LNCAP (cell line): ENCODE results near the gene CLDN18.

Experiments used
- TF ChIP-seq, protein P1 (sequence below): fragments of 450-650 bp; IDR thresholded peaks from 2 replicates; pipeline ENCODE4 v1.5.1; 2017; ENCODE audit warnings: mild to moderate bottlenecking

Gene CLDN18

GRCh38 chr3:138027821-138028220, 17.9 kb downstream of the CLDN18 start:
- TF ChIP-seq, protein P1, sequence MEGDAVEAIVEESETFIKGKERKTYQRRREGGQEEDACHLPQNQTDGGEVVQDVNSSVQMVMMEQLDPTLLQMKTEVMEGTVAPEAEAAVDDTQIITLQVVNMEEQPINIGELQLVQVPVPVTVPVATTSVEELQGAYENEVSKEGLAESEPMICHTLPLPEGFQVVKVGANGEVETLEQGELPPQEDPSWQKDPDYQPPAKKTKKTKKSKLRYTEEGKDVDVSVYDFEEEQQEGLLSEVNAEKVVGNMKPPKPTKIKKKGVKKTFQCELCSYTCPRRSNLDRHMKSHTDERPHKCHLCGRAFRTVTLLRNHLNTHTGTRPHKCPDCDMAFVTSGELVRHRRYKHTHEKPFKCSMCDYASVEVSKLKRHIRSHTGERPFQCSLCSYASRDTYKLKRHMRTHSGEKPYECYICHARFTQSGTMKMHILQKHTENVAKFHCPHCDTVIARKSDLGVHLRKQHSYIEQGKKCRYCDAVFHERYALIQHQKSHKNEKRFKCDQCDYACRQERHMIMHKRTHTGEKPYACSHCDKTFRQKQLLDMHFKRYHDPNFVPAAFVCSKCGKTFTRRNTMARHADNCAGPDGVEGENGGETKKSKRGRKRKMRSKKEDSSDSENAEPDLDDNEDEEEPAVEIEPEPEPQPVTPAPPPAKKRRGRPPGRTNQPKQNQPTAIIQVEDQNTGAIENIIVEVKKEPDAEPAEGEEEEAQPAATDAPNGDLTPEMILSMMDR: no peak

GRCh38 chr3:138030734-138031280, 20.8 kb downstream of the CLDN18 start:
- TF ChIP-seq, protein P1: no peak

DNA sequence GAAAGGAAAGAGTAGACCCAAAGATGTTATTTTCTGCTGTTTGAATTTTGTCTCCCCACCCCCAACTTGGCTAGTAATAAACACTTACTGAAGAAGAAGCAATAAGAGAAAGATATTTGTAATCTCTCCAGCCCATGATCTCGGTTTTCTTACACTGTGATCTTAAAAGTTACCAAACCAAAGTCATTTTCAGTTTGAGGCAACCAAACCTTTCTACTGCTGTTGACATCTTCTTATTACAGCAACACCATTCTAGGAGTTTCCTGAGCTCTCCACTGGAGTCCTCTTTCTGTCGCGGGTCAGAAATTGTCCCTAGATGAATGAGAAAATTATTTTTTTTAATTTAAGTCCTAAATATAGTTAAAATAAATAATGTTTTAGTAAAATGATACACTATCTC, 21.6 kb downstream of the CLDN18 start:
- TF ChIP-seq, protein P1: no peak

GRCh38 chr3:138032567-138032966, 22.6 kb downstream of the CLDN18 start:
- TF ChIP-seq, protein P1: no peak

DNA sequence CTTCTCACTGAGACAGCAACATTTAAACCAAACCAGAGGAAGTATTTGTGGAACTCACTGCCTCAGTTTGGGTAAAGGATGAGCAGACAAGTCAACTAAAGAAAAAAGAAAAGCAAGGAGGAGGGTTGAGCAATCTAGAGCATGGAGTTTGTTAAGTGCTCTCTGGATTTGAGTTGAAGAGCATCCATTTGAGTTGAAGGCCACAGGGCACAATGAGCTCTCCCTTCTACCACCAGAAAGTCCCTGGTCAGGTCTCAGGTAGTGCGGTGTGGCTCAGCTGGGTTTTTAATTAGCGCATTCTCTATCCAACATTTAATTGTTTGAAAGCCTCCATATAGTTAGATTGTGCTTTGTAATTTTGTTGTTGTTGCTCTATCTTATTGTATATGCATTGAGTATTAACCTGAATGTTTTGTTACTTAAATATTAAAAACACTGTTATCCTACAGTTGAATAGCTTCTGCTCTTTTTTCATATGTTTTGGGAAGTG, 23.3 kb downstream of the CLDN18 start:
- TF ChIP-seq, protein P1: no peak

DNA sequence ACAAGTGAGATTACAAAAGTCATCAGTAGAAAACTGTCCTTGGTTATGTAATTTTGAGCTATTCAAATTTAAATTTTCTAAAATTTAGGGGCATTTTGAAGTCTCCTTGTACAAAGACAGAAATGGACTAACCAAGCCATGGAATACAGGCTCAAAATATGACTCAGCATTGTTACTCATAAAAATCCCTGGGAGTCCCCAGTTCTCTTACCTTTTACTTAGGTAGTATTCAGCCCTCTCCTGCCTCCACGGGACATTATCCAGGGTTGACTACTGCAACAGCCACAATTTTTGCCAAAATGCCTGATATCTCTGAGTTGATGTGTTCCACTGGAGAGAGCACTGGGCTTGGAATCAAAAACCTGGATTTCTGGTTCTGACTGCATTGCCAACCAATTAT, 25.0 kb downstream of the CLDN18 start:
- TF ChIP-seq, protein P1: no peak

DNA sequence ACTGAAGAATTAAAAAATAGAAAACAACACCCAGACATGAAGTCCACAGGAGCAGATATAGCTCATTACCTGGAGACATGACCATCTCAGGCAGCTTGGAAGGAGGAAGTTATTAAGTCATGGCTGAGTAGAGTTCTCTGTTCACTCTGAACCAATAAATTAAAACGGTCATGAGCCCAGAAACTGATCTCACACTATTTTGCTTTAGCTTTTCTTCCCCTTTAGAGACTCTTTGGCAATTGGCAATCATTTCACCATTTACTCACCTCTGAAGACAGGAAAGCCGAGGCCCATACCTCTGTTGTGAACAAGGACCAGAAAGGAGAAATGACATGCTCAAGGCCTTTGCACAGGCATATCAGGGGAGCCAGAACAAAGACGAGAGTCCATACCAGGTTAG, 26.6 kb downstream of the CLDN18 start:
- TF ChIP-seq, protein P1: no peak
